ENCODE results near the gene INO80.
"Not testable (repeated sequence)": the region's sequence is repeated elsewhere in the genome, so short reads cannot be mapped to it uniquely, and the experiment has no call there.

Gene INO80

GRCh38 chr15:40960151-40960885 is 155.8 kb downstream of the INO80 start:
- DNase-seq = no peak

- DNase-seq = no peak
Observed at GRCh38 chr15:40959331-40960141, 156.5 kb downstream of the INO80 start.

- DNase-seq = no peak
Observed at GRCh38 chr15:40958723-40959122, 157.4 kb downstream of the INO80 start.

GRCh38 chr15:40958146-40958545 is 157.9 kb downstream of the INO80 start:
- DNase-seq = peak; percentile 19

GRCh38 chr15:40957581-40958051 is 158.5 kb downstream of the INO80 start:
- no peak for DNase-seq

GRCh38 chr15:40957041-40957555 is 159.0 kb downstream of the INO80 start:
- DNase-seq = no peak

GRCh38 chr15:40956541-40956982 is 159.5 kb downstream of the INO80 start:
- no peak for DNase-seq

GRCh38 chr15:40955930-40956540 is 160.0 kb downstream of the INO80 start:
- DNase-seq = no peak

- no peak for DNase-seq
Observed at GRCh38 chr15:40955141-40955903, 160.8 kb downstream of the INO80 start.

GRCh38 chr15:40954158-40954848 is 161.8 kb downstream of the INO80 start:
- not testable (repeated sequence) for DNase-seq

GRCh38 chr15:40953713-40954074 is 162.4 kb downstream of the INO80 start:
- no peak for DNase-seq

- DNase-seq = peak; percentile 98
Observed at GRCh38 chr15:40952901-40953712, 163.0 kb downstream of the INO80 start, which contains the start of gene CHAC1. Gene CHAC1 (plus strand): TSS chr15:40953471. CDS start chr15:40953584, 113 bp downstream.

- DNase-seq = no peak
Observed at GRCh38 chr15:40952301-40952900, 163.7 kb downstream of the INO80 start.

GRCh38 chr15:40951764-40952163 is 164.3 kb downstream of the INO80 start:
- no peak for DNase-seq

- DNase-seq = no peak
Observed at GRCh38 chr15:40949756-40950207, 166.3 kb downstream of the INO80 start.

- no peak for DNase-seq
Observed at GRCh38 chr15:40948706-40949473, 167.2 kb downstream of the INO80 start.

- no peak for DNase-seq
Observed at GRCh38 chr15:40944510-40945296, 171.4 kb downstream of the INO80 start.

GRCh38 chr15:40943764-40944365 is 172.2 kb downstream of the INO80 start:
- no peak for DNase-seq

All from fibroblast of skin of right biceps (primary cell).